PC-9 (cell line): ENCODE data around the gene ACSL6.

Experiments
- EZH2 ChIP-seq: fragments of 200-600 bp; sonication (generic); IDR thresholded peaks from 2 replicates; pipeline ENCODE4 v1.8.0; 2017; ENCODE audit warnings: antibody characterized with exemption, low read depth
- TF ChIP-seq, protein P1 (sequence below): fragments of 200-600 bp; sonication (generic); conservative IDR thresholded peaks from 2 replicates; pipeline ENCODE4 v1.6.1; 2017; ENCODE audit warnings: mixed run types, antibody characterized with exemption, mild to moderate bottlenecking, moderate library complexity

DNA sequence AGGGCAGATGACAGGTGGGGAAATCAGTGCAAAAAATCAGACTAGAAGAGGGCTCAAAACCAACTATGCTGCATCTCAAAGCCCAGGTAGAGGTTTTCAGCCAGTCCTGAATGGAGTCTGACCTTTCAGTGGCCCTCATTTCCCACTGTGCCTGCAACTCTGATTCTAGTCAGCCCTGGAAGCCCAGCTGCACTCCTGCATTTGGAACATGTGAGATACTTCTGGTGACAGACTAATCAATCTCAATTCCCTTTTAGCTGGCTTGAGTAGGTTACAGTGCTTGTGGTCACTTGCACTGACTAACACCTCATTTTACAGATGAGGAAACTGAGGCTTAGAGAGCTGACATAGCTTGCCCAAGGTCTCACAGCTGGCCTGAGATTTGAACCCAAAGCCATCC lies 7.9 kb upstream of the ACSL6 start:
- TF ChIP-seq, protein P1, sequence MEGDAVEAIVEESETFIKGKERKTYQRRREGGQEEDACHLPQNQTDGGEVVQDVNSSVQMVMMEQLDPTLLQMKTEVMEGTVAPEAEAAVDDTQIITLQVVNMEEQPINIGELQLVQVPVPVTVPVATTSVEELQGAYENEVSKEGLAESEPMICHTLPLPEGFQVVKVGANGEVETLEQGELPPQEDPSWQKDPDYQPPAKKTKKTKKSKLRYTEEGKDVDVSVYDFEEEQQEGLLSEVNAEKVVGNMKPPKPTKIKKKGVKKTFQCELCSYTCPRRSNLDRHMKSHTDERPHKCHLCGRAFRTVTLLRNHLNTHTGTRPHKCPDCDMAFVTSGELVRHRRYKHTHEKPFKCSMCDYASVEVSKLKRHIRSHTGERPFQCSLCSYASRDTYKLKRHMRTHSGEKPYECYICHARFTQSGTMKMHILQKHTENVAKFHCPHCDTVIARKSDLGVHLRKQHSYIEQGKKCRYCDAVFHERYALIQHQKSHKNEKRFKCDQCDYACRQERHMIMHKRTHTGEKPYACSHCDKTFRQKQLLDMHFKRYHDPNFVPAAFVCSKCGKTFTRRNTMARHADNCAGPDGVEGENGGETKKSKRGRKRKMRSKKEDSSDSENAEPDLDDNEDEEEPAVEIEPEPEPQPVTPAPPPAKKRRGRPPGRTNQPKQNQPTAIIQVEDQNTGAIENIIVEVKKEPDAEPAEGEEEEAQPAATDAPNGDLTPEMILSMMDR, result no peak
- no peak for TF ChIP-seq EZH2
